Middle frontal gyrus (tissue), 1 donor: ENCODE measurements around the gene PGS1.
"Not testable (repeated sequence)": the region's sequence is repeated elsewhere in the genome, so short reads cannot be mapped to it uniquely, and the experiment has no call there.

Experiments used
- DNase-seq: peaks from one replicate; pipeline ENCODE4 v3.0.0-alpha.2; 2015; ENCODE audit warnings: low spot score; ENCODE audit errors: extremely low spot score

Gene PGS1

GRCh38 chr17:78444392-78444791, 65.9 kb downstream of the PGS1 start:
- DNase-seq, result no peak

- no peak for DNase-seq
Observed at GRCh38 chr17:78446833-78447232, 68.4 kb downstream of the PGS1 start.

DNA sequence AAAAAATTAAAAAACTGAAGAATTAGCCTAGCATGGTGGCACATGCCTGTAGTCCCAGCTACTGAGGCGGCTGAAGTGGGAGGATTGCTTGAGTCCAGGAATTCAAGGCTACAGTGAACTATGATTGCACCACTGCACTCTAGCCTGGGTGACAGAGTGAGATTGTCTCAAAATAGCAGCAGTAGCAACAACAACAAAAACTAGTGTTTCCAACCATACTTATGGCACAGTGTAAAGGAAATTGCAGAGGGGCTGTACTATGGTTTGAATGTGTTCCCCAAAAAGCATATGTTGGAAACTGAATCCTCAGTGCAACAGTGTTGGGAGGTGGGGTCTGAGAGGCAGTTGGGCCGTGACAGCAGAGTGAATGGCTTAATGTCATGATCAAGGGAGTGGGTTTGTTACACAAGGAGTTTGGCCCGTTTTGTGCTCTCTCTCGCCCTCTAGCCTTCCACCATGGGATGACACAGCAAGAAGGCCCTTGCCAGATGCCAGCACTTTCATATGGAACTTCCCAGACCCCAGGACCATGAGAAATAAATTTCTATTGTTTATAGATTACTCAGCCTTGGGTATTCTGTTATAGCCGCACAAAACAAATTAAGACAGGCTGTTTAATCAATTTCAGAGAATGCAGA, 70.0 kb downstream of the PGS1 start:
- DNase-seq, result no peak

- no peak for DNase-seq
Observed at GRCh38 chr17:78449983-78450595, 71.6 kb downstream of the PGS1 start.

GRCh38 chr17:78450696-78451345, 72.4 kb downstream of the PGS1 start:
- DNase-seq, result no peak

DNA sequence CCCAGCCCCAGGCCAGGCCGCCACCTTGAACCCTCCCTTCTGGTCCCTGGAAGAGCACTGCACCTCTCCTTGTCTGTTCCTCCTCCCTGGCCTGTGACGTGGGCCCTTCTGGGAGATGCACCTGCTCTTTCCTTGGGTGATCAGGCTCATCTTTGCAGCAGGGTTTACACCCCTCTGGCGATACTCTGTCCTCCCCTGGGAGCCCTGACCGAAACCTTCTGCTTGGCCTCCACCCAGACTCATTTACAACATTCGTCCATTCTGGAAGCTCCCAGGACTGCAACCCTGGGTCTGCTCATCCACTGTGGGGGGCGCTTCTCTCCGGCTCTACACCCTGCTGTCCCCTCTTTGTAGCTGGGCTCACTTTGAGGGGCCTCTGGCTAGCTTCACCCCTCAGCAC, 73.3 kb downstream of the PGS1 start:
- DNase-seq, result no peak

- no peak for DNase-seq
Observed at GRCh38 chr17:78454346-78454745, 75.9 kb downstream of the PGS1 start.

- no peak for DNase-seq
Observed at GRCh38 chr17:78458091-78458490, 79.6 kb downstream of the PGS1 start.

DNA sequence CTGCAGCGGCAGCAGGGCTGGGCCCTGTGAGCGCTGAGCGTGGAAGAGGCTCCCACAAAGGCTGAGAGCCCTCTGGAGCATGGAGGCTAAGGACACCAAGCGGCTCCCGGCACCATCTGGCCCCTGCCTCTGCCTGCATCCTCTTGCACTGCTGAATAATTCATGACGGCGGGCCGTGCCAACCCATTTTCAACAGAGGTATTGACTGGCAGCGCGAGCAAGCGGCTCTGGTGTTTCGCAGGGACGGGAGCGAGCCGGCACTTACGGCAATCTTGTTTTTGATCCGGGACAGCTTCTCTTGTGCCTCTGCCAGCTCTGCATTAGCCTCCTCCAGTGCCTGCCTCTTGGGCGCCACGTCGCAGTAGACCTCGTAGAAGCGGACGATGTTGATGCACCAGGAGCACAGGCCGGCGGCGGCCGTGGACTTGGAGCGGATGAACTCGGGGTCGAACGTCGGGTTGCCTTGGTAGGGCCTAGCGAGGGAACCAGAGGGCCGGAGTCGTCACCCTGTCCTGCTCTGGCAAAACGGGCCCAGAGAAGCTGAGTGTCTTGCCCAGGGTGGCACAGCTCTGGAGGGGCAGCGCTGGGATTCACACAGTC, 80.4 kb downstream of the PGS1 start:
- DNase-seq, result peak; percentile 77

GRCh38 chr17:78459696-78460095, 81.2 kb downstream of the PGS1 start:
- no peak for DNase-seq

- no peak for DNase-seq
Observed at GRCh38 chr17:78460176-78460675, 81.8 kb downstream of the PGS1 start.

DNA sequence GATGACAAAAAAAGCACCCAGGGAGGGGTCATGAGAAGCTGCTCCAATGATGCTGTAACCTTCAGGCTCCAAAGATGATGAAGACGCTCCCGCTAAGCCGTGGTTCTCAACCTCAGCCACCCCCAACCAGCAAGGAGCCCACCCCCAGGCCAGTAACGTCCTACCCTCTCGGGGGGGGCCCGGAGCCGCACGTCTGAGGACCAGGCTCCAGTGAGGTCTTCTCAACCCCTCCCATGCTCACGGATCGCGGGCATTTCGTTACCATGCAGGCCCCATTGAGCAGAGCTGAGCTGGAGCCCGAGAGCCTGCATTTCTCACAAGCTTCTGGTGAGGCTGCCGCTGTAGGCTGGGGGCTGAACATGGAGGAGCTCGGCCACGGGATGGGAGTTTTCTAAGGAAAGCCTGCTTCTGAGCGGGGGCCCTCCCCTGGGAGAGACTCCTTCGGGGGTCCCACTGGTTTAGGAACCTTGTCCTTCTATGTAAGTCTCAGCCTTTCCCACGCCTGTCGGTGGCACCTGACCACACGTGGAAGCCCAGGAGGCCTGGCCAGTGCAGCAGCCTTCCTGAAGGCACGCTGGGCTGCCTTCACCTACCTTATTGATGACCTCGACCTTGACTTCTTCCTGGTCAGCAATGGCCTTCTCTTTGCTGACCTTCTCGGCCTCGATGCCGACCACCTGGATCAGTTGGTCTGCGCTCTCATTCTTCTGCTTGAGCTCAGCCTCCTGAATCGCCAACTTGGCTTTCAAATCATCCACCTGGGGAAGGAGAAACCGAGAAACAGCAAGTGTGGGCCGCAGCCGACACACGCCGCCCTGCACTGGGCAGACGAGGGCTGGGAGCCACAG, 82.7 kb downstream of the PGS1 start:
- no peak for DNase-seq

- no peak for DNase-seq
Observed at GRCh38 chr17:78461799-78462053, 83.3 kb downstream of the PGS1 start.

- DNase-seq, result no peak
Observed at GRCh38 chr17:78462148-78462547, 83.7 kb downstream of the PGS1 start.

GRCh38 chr17:78466109-78466785, 87.8 kb downstream of the PGS1 start:
- DNase-seq, result not testable (repeated sequence)

DNA sequence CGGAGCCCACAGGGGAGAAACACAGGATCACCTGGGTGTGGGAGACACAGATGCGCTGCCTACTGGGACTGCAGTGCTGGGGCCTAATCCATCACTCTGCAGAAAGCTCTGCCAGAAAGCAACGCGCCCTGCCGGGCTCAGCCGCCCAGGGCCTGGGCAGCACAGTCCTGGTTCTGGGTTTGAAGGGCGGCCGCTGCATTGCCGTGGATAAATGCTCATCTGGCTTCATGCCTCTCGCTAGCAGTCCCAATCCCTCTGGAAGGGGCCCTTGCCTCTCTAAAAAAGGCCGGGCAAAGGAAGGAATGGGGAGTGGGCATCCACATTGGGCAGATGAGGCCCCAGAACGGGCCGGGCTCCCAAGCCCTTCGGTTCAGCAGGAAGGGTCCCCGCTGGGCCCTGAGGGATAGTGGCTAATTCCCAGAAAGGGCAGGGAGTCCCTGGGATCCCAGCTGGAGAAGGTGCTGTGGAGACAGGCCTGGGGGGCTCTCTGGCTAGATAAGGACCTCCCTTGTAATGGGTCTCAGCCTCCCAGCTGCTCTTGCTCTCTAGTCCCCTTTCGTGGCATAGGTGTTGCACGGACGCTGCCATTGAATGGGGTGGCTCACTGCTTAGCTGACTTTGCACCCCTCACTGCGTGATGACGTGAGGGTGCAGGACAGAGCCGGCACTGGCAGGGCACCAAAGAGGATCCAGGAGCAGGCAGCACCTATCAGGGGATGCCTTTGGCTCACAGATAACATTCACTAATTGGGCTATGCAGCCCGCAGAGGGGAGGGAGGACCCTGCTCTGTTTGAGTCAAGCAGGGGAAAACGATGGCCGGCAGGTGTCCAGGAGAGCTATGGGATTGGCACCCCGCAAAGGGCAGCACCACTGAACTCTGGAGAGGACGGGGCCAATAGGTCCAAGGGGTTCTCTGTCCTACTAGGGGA, 88.6 kb downstream of the PGS1 start:
- no peak for DNase-seq

- DNase-seq, result no peak
Observed at GRCh38 chr17:78468366-78468765, 89.9 kb downstream of the PGS1 start.

DNA sequence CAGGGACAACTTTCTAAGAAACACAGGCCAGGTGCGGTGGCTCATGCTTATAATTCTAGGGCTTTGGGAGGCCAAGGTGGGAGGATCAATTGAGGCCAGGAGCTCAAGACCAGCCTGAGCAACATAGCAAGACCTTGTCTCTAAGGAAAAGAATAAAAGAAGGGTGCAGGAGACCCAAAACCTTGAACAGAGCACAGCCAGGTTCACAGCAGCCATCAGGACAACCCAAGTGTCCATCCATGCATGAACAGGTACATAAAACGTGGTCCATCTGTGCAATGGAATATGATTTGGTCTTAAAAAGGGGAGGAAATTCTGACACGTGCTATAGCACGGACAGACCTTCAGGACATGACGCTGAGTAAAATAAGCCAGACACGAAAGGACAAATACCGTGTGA, 91.0 kb downstream of the PGS1 start:
- no peak for DNase-seq

DNA sequence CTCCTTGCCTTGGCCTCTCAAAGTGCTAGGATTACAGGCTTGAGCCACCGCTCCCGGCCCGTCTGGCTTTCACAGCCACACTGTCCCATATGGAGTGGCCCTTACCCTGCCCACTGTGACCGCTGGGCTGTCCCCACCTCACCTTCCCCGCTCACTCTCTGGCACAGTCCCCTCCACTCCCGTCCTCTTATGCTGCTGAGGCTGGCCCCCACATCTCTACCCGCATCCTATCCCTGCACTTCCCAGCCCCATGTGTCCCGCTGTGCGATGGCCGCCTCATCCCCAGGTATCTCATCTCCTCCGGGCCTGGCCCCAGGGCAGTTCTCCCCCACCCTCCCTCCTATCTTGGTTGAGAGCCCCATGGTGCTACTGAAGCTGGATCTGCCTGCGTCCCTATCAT, 93.2 kb downstream of the PGS1 start:
- DNase-seq, result no peak
